ENCODE data around the gene DLX3. TPM values are rescaled to one million over a fixed set of nuclear protein-coding genes. Genes with fewer than 3 reads are reported as not detected.

Gene DLX3
- total RNA-seq, 1 experiment from 2014 or later = 0.18 TPM

GRCh38 chr17:49986396-49987289 lies 8.4 kb downstream of the DLX3 start:
- Histone ChIP-seq H3K4me1 (ENCODE audit: insufficient read depth, low read length) (peaks cover 8% of the 10 kb centered on the region), H3K79me2 (ENCODE audit: low read length) (no peaks in the 10 kb centered on the region), H3F3A (ENCODE audit: low read length, unreplicated experiment) (no peaks in the 10 kb centered on the region), H3K9ac (ENCODE audit: low read length) (no peak overlapping the region), H3K27me3 (ENCODE audit: low read length) (no peaks in the 10 kb centered on the region), H2AFZ (ENCODE audit: low read length) (no peak overlapping the region), H3K4me3 (ENCODE audit: low read length) (no peak overlapping the region), H3K4me2 (ENCODE audit: low read length) (no peak overlapping the region), H3K36me3 (ENCODE audit: low read depth, low read length) (no peaks in the 10 kb centered on the region), H4K20me1 (ENCODE audit: low read length) (no peaks in the 10 kb centered on the region), H3K9me2 (replicated peaks; ENCODE audit: low read length) (no peaks in the 10 kb centered on the region), H3K27ac (ENCODE audit: low read length) (no peak overlapping the region), H3K9me3 (ENCODE audit: low read length) (no peaks in the 10 kb centered on the region)
- TF ChIP-seq EZH2phosphoT487 (IDR thresholded peaks at IDR 0.05; ENCODE audit: borderline replicate concordance, low read length) (no peak), CTCF (conservative IDR thresholded peaks at IDR 0.05; ENCODE audit: low read depth, low read length) (no peak), EZH2 (IDR thresholded peaks at IDR 0.05; ENCODE audit: low read length, unreplicated experiment) (no peak)
- ATAC-seq (no peak), DNase-seq (no peak)
- intact Hi-C loops (cut with micrococcal nuclease) = no loop called here
- CTCF ChIA-PET = interaction anchor here (0.6 kb wide), 1 partner anchor 43 kb away, joined by 4 read pairs; no protein-coding TSS in a partner anchor
- BruUV-seq (replicated peaks) = no TSS peak
- POLR2A ChIA-PET (ENCODE audit: unreplicated experiment) = no interaction called here

GRCh38 chr17:49985310-49985990 lies 9.6 kb downstream of the DLX3 start:
- H4K20me1 ChIP-seq (ENCODE audit: low read length) = no peaks in the 10 kb centered on the region
- peaks cover 8% of the 10 kb centered on the region for H3K4me1 ChIP-seq (ENCODE audit: insufficient read depth, low read length)
- ChIA-PET POLR2A (ENCODE audit: unreplicated experiment) (no interaction called here), CTCF (no interaction called here)
- H2AFZ ChIP-seq (ENCODE audit: low read length) = no peak overlapping the region
- H3F3A ChIP-seq (ENCODE audit: low read length, unreplicated experiment) = no peaks in the 10 kb centered on the region
- BruUV-seq (replicated peaks) = no TSS peak
- H3K79me2 ChIP-seq (ENCODE audit: low read length) = no peaks in the 10 kb centered on the region
- intact Hi-C loops (cut with micrococcal nuclease) = no loop called here
- ATAC-seq (no peak), DNase-seq (no peak)
- no peaks in the 10 kb centered on the region for H3K9me2 ChIP-seq (replicated peaks; ENCODE audit: low read length)
- no peaks in the 10 kb centered on the region for H3K9me3 ChIP-seq (ENCODE audit: low read length)
- TF ChIP-seq EZH2phosphoT487 (IDR thresholded peaks at IDR 0.05; ENCODE audit: borderline replicate concordance, low read length) = no peak
- no peaks in the 10 kb centered on the region for H3K27me3 ChIP-seq (ENCODE audit: low read length)
- H3K9ac ChIP-seq (ENCODE audit: low read length) = no peak overlapping the region
- H3K4me2 ChIP-seq (ENCODE audit: low read length) = no peak overlapping the region
- no peak overlapping the region for H3K4me3 ChIP-seq (ENCODE audit: low read length)
- no peak overlapping the region for H3K27ac ChIP-seq (ENCODE audit: low read length)
- H3K36me3 ChIP-seq (ENCODE audit: low read depth, low read length) = no peaks in the 10 kb centered on the region

- BruUV-seq (replicated peaks) = no TSS peak
- intact Hi-C loops (cut with micrococcal nuclease) = no loop called here
- Histone ChIP-seq H2AFZ (ENCODE audit: low read length) (no peak overlapping the region), H3K36me3 (ENCODE audit: low read depth, low read length) (no peaks in the 10 kb centered on the region), H3K9me3 (ENCODE audit: low read length) (no peaks in the 10 kb centered on the region), H3F3A (ENCODE audit: low read length, unreplicated experiment) (no peaks in the 10 kb centered on the region), H3K9me2 (replicated peaks; ENCODE audit: low read length) (no peaks in the 10 kb centered on the region), H3K4me2 (ENCODE audit: low read length) (no peak overlapping the region), H3K79me2 (ENCODE audit: low read length) (no peaks in the 10 kb centered on the region), H3K27ac (ENCODE audit: low read length) (no peak overlapping the region), H3K9ac (ENCODE audit: low read length) (no peak overlapping the region), H3K27me3 (ENCODE audit: low read length) (no peaks in the 10 kb centered on the region), H3K4me3 (ENCODE audit: low read length) (no peak overlapping the region), H3K4me1 (ENCODE audit: insufficient read depth, low read length) (peaks cover 8% of the 10 kb centered on the region), H4K20me1 (ENCODE audit: low read length) (no peaks in the 10 kb centered on the region)
- ATAC-seq (no peak), DNase-seq (no peak)
- POLR2A ChIA-PET (ENCODE audit: unreplicated experiment) = no interaction called here
- no peak for TF ChIP-seq EZH2 (IDR thresholded peaks at IDR 0.05; ENCODE audit: low read length, unreplicated experiment)
- TF ChIP-seq EZH2phosphoT487 (IDR thresholded peaks at IDR 0.05; ENCODE audit: borderline replicate concordance, low read length) = no peak
- no peak for TF ChIP-seq CTCF (conservative IDR thresholded peaks at IDR 0.05; ENCODE audit: low read depth, low read length)
- CTCF ChIA-PET = no interaction called here
Measured at GRCh38 chr17:49984776-49985175, 10.2 kb downstream of the DLX3 start.
